Thymus (tissue), 11 donors: Measurements from ENCODE around the gene PNKD. TPM values are rescaled to one million over a fixed set of nuclear protein-coding genes. Genes with fewer than 3 reads are reported as not detected.
A peak's percentile ranks its signal among the peaks of the same experiment; 100 is the strongest.

Experiments used
- DNase-seq, 9 donors: peaks; one replicate each; pipeline ENCODE4 v3.0.0-alpha.2; 2013; ENCODE audit warnings: low spot score in 9 of 9, low read depth in 6 of 9, missing footprints in 1 of 9
- H3K27ac ChIP-seq, 2 donors: one replicate each; pipeline ENCODE4 v1.5.1; 2013; ENCODE audit warnings: control low read depth in 1 of 2, low read depth in 1 of 2, low read length in 1 of 2, mild to moderate bottlenecking in 1 of 2, moderate library complexity in 1 of 2
- H3K27me3 ChIP-seq, 2 donors: one replicate each; pipeline ENCODE4 v1.5.1; 2013; ENCODE audit warnings: low read length in 1 of 2; ENCODE audit not compliant: control insufficient read depth in 2 of 2, insufficient read depth in 1 of 2
- H3K36me3 ChIP-seq, 2 donors: one replicate each; pipeline ENCODE4 v1.5.1; 2013; ENCODE audit warnings: low read length in 1 of 2, mild to moderate bottlenecking in 1 of 2, moderate library complexity in 1 of 2; ENCODE audit not compliant: control insufficient read depth in 2 of 2, insufficient read depth in 2 of 2
- H3K4me1 ChIP-seq, 2 donors: one replicate each; pipeline ENCODE4 v1.5.1; 2013; ENCODE audit warnings: low read length in 2 of 2; ENCODE audit not compliant: control insufficient read depth in 2 of 2, insufficient read depth in 2 of 2
- H3K4me3 ChIP-seq, 2 donors: one replicate each; pipeline ENCODE4 v1.5.1; 2013; ENCODE audit warnings: low read length in 2 of 2, control low read depth in 1 of 2, mild to moderate bottlenecking in 1 of 2
- H3K9me3 ChIP-seq, 2 donors: one replicate each; pipeline ENCODE4 v1.5.1; 2013; ENCODE audit warnings: low read length in 1 of 2, mild to moderate bottlenecking in 1 of 2; ENCODE audit not compliant: control insufficient read depth in 2 of 2, insufficient read depth in 1 of 2
- WGBS: extraction: QIAGEN DNeasy Blood & Tissue Kit; methylation state at CpG from one replicate; pipeline ENCODE4 v1.1.7; 2013; 5-methylcytosine and 5-hydroxymethylcytosine counted together
- polyA plus RNA-seq: library from polyadenylated mRNA; stranded (reverse); fragments of 200-250 nt; gene quantifications from one replicate; pipeline ENCODE4 v1.2.3, GENCODE V29; 2013
- total RNA-seq: library from RNA; stranded (reverse); fragments of 120-200 nt; gene quantifications from one replicate; pipeline ENCODE4 v1.2.4, GENCODE V29; 2013
- donor health status: healthy.

Gene PNKD
- total and polyA plus RNA-seq, 2 donors: 61.9 to 76.1 TPM

DNA sequence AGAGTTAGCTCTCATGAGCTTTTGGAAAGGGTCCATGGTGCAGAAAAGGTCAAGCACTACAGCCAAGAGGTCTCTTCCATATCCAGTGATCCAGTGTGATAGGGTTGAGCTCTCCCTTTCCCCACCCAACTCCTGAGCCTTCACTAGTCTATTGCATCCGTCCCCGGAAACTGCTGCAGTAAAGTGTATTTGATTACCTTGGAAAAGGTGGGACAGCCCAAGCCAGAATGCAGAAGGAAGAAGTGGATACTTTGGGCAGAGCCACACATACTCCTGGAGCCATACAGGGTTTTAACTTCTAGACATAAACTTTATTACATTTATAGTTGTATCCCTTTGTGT is 3.6 kb downstream of the PNKD start:
- H3K36me3 ChIP-seq: peaks cover 57% of the 10 kb centered on the region in 2 donors
- H3K27me3 ChIP-seq: no peaks in the 10 kb centered on the region
- peaks cover 14 to 29% of the 10 kb centered on the region in 2 donors for H3K4me1 ChIP-seq

DNA sequence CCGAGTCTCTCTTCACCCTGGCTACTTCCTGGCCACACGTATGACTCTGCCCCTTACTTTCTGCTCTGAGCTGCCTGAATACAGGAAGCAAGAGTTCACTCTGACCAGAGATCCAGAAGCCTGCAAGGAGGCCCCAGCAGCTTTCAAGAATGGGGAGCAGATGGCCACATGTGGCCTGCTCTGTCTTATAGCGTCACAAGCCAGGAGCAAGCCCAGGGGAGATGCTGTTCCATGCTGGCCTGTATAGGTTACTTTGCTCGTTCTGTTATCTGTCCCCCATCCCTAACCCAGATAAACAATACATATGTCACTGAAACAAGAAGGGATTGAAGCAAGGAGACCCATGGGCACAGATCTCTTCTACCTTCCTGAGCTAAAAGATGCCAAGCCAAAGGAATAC is 4.3 kb downstream of the PNKD start:
- peak overlapping the region in 1 of 2 donors; percentile 34 for H3K27ac ChIP-seq
- DNase-seq: no peak

More for the DNA sequence above, 3.6 kb downstream of the PNKD start:
- 95% methylated on average over 2 of the region's 2 CpGs for WGBS
- Histone ChIP-seq H3K27ac (no peak overlapping the region), H3K4me3 (no peak overlapping the region), H3K9me3 (peaks cover 0 to 7% of the 10 kb centered on the region in 2 donors)
- DNase-seq: no peak

DNA sequence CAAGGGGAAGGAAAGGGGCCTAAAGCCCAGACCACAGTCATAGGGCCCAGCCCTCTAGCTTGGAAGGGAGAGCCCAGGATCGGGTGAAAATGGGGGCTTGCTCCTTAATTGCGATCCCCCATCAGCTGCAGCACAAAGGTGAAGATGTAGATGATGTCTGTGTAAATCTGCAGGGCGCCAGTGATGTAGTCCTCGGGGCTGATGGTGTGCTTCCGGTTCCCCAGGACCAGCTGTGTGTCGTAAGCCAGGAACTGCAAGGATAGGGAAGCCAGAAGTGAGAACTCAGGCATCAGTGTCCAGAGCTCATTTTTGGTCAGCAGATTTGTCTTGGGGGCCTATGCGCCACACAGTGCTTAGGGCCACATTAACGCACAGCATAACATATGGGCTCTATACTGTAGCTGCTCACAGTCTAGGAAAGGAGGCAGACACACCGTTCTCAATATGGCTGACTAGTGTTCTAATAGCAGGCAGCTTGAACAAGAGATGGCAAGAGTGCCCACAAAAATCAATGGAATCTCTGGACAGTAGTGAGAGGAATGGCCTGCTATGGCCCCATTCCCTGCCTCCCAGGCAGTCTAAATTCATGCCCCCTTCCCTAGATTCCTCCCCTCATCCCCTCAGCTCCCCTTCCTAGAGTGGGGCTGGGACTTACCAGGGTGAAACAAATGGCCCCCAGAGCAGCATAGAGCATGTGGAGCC is 5.2 kb downstream of the PNKD start:
- Histone ChIP-seq H3K4me1 (peaks cover 9 to 23% of the 10 kb centered on the region in 2 donors), H3K27ac (no peak overlapping the region), H3K4me3 (no peak overlapping the region), H3K27me3 (no peaks in the 10 kb centered on the region), H3K36me3 (peaks cover 72 to 73% of the 10 kb centered on the region in 2 donors), H3K9me3 (no peaks in the 10 kb centered on the region)
- 95% methylated on average over 9 of the region's 9 CpGs for WGBS
- DNase-seq: no peak

More for the DNA sequence above, 4.3 kb downstream of the PNKD start:
- 95% methylated on average over 4 of the region's 4 CpGs for WGBS
- H3K9me3 ChIP-seq: peaks cover 0 to 6% of the 10 kb centered on the region in 2 donors
- H3K4me3 ChIP-seq: no peak overlapping the region
- H3K36me3 ChIP-seq: peaks cover 63 to 64% of the 10 kb centered on the region in 2 donors
- H3K4me1 ChIP-seq: peaks cover 9 to 23% of the 10 kb centered on the region in 2 donors
- H3K27me3 ChIP-seq: no peaks in the 10 kb centered on the region

DNA sequence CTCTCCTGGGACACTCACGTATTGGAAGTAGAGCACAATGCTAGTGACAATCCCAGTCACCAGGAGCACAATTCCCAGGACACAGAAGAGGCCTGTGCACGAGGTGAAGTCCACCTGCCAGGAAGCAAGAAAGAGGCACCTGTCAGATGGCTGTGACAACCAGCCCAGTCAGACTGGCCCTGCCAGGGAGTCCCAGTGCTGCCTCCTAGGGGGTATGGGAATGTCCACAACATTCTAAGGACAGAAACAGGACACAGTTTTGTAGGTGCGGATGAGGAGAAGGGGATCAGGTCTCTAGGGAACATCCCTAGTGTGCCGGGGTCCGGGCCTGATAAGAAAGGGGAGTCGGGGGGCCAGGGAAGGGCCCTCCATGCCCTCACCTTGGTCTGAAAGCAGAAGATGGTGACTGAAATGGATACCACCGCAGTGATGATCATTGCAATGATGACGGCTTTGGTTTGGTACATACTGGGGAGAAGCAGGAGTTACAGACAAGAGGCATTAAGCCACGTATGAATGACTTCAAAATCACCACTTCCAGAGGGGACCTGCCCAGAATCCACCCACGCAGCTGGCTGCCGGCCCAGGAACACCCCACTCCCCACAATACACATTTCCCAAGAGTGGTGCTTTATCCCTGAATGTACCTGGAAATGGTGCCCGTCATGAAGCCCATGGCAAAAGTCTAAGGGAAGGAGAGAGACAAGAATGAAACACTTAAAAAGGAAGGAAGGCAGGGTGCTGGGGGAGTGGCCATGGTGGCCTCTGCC is 6.9 kb downstream of the PNKD start:
- WGBS: 97% methylated on average over 12 of the region's 12 CpGs
- Histone ChIP-seq H3K36me3 (peaks cover 80 to 81% of the 10 kb centered on the region in 2 donors), H3K27me3 (no peaks in the 10 kb centered on the region), H3K27ac (no peak overlapping the region), H3K9me3 (no peaks in the 10 kb centered on the region), H3K4me1 (peaks cover 0 to 12% of the 10 kb centered on the region in 2 donors), H3K4me3 (no peak overlapping the region)
- DNase-seq: no peak

DNA sequence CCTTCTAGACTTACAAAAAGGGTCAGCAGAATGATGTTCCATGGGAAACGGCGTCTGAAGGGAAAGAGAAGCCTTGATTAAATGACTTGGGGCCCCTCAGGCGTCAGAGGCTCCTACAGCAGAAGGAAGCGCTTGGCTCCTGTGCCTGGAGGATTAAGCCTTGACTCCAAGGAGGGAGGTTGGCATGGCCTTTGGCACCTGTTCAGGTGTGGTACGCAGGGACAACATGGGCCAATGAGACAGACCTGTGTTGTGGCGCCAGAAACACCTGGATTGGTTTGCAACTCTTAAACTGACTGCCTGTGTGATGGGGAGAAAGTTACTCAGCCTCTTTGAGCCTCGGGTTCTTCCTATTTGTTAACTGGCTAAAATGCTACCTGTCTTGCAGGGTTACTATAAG is 7.6 kb downstream of the PNKD start:
- no peak overlapping the region for H3K27ac ChIP-seq
- H3K36me3 ChIP-seq: peaks cover 81 to 88% of the 10 kb centered on the region in 2 donors
- no peaks in the 10 kb centered on the region for H3K27me3 ChIP-seq
- H3K4me1 ChIP-seq: peaks cover 0 to 11% of the 10 kb centered on the region in 2 donors
- no peaks in the 10 kb centered on the region for H3K9me3 ChIP-seq
- no peak for DNase-seq
- 90% methylated on average over 7 of the region's 7 CpGs for WGBS
- no peak overlapping the region for H3K4me3 ChIP-seq

DNA sequence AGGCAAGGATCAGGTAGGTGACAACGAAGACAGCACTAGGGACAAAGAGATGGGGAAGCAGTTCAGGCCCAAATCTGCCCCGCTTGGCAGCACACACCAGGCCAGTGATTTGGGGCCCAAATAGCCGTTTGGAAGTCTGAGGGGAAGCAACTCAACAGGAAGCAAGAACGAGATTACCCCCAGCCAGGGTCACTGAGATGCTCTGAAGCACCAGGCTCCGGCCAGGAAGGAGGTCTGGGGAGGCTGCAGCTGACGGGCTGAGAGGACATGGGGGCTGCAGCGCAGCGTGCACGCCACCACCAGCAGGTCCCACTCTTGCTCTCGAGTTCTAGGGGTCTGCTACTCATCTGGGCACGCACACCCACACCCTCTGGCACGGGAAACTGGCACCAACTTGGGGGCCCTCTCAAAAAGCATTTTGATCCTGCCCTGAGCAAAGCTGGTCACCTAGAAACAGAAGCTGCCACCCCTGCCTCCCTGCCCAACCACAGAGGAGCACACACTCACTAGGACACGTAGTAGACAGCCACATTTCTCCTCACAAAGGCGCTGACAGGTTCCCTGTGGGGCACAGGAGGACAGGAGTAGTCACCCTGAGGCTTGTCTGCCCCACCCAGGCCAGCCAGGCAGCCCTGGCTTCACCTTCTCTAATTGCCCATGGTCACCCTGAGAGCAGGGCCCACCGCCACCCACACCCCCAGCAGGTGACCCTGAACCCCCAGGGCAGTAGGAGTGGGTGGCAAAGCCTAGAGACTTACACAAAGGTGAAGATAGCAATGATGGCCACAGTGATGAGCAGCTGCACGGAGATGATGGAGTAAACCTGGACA is 8.4 kb downstream of the PNKD start:
- Histone ChIP-seq H3K27ac (no peak overlapping the region), H3K4me1 (peaks cover 0 to 16% of the 10 kb centered on the region in 2 donors), H3K4me3 (no peak overlapping the region), H3K36me3 (peaks cover 79 to 92% of the 10 kb centered on the region in 2 donors), H3K27me3 (no peaks in the 10 kb centered on the region), H3K9me3 (no peaks in the 10 kb centered on the region)
- no peak for DNase-seq
- 97% methylated on average over 16 of the region's 16 CpGs for whole genome bisulfite sequencing

DNA sequence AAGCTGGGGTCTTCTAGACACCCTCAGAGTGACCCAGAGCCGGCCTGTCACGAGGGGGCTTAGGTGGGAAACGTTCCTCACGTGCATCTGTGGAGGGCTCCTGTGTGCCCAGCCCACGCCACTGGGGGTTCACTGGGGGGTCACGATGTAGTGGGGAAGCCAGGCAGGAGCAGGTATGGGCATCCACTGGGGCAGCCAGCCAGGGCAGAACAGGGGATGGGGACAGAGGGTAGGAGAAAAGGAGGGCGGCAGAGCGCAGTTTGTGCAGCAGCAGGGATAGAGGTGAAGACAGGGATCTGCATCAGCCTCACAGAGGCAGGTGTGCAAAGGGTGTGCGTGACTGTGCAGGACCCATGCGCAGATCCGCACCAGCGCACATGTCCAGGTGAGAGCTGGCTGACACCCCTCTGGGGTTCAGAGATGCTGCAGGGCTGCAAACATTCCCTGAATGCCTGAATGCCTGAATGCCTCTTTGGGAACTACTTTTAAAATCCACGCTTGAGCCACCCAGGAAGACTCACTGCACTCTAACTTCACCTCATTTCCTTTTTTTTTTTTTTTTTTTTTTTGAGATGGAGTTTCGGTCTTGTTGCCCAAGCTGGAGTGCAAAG is 10.0 kb downstream of the PNKD start:
- Histone ChIP-seq H3K4me1 (peaks cover 1 to 31% of the 10 kb centered on the region in 2 donors), H3K4me3 (no peak overlapping the region), H3K9me3 (no peaks in the 10 kb centered on the region), H3K36me3 (peaks cover 63 to 83% of the 10 kb centered on the region in 2 donors), H3K27me3 (no peaks in the 10 kb centered on the region), H3K27ac (no peak overlapping the region)
- WGBS: 94% methylated on average over 14 of the region's 14 CpGs
- no peak for DNase-seq

DNA sequence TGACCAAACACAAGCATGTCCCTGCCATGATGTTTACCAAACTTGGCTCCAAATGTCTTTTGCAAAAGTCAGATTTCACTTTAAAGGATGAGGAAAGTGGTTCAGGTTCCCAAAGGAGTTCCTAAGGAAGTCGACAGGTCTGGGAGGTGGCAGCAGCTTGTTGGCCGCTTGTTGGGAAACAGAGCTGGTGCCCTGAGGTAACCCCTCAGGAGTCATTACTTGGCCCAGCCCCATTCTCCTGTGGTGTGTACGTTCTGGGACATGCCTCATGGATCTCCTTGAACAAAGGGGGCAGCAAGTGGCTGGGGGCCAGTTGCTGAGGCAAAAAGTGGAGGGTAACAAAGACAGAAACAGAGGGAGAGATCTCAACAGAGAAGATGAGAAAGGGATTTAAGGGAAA is 11.1 kb downstream of the PNKD start:
- no peak overlapping the region for H3K4me3 ChIP-seq
- H3K4me1 ChIP-seq: peaks cover 8 to 42% of the 10 kb centered on the region in 2 donors
- H3K27ac ChIP-seq: no peak overlapping the region
- whole genome bisulfite sequencing: 94% methylated on average over 3 of the region's 3 CpGs
- no peaks in the 10 kb centered on the region for H3K9me3 ChIP-seq
- peaks cover 52 to 76% of the 10 kb centered on the region in 2 donors for H3K36me3 ChIP-seq
- no peak for DNase-seq
- H3K27me3 ChIP-seq: no peaks in the 10 kb centered on the region
